ENCODE results near the gene IGSF23.
A peak's percentile ranks its signal among the peaks of the same experiment; 100 is the strongest.
"Not testable (repeated sequence)": the region's sequence is repeated elsewhere in the genome, so short reads cannot be mapped to it uniquely, and the experiment has no call there.

IGSF23 gene

DNA sequence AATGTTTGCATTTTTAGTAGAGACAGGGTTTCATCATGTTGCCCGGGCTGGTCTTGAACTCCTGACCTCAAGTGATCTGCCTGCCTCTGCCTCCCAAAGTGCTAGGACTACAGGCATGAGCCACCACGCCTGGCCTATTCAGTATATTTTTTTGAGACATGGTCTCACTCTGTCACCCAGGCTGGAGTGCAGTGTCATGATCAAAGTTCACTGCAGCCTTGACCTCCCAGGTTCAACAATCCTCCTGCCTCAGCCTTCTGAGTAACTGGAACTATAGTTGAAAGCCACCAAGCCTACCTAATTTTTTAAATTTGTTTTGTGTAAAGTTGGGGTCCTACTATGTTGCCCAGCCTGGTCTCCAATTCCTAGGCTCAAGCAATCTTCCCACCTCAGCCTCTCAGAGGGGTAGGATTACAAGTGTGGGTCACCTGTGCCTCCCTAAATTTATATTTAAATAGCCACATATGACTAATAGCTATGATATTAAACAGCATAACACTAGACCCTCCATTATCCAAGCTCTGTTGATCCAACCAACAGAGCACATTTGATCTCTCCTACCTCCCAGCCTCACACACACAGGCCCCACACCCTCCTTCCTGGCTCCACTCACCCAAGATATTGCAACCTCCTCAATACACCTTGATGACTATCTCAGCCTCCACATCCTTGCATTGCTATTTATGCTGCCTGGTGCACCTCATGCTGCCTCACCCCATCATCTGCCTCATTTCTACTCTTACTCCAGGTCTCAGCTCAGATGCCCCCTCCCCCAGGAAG lies 55.8 kb downstream of the IGSF23 start:
- no peak for FAIRE-seq

DNA sequence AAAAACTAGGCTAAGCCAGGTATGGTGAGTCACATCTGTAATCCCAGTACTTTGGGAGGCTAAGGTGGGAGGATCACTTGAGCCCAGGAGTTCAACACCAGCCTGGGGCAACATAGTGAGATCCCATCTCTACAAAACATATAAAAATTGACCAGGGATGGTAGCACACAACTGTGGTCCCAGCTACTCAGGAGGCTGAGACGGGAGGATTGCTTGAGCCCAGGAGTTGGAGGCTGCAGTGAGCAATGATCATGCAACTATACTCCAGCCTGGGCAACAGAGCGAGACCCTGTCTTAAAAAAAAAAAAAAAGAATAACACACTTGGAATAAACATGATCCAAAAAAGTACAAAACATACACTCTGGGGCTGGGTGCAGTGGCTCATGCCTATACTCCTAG lies 56.7 kb downstream of the IGSF23 start:
- FAIRE-seq, result not testable (repeated sequence)

DNA sequence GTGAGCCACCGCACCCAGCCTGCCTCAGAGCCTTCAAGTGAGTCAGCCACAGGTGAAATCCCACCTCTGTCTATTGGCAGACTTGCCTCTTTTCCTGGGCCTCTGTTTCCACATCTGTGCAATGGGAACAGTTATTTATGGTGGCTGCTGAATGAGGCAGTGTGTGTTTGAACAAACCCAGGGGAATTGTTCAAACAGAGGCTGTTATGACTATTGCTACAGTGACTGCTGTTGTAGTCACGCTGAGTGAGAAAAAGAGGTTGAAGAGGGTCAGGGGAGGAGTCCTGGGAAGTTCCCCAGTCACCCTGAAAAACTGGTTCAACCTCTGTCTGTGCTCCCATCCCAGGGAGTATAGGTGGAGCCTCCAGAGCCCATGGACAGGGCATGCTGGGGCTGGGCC lies 58.0 kb downstream of the IGSF23 start, which contains the start of gene CEACAM19:
TSS of gene CEACAM19 (plus strand) at position 83 of the 400 bp plus-strand sequence. CDS start 450 bp downstream, outside the sequence.
- no peak for FAIRE-seq

DNA sequence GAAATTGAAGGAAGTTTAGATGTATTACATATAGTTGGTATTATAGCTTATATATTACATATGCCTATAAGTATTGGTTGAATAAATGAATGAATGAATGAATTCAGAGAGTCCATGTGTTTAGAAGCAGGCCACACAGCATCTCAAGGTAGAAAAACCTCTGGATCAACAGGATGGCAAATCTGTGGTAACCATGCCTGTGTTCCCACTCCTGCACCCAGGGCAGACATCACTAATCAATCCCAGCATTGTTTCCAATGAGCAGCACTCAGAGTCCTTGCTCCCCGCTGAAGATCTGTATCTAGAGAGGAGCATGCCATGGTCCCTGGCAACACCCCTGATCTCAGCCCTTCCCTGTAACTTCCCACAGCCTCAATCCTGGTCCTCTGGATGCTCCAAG lies 58.9 kb downstream of the IGSF23 start:
- FAIRE-seq, result no peak

DNA sequence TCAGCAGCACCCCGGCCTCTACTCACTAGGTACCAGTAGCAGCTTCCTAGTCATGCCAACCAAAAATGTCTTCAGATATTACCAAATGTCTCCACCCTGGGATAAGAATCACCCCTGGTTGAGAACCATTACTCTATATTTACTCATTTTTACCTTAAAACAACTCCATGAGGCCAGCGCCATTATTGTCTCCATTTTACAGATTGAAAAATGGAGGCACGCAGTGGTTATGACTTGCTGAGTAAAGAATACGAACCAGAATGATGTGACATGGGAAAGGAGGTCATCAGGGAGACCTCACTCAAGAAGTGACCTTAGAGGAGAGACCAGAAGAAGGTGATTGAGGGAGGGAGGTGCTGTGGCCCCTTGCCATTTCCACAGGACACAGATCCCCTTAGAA lies 60.1 kb downstream of the IGSF23 start:
- no peak for FAIRE-seq

DNA sequence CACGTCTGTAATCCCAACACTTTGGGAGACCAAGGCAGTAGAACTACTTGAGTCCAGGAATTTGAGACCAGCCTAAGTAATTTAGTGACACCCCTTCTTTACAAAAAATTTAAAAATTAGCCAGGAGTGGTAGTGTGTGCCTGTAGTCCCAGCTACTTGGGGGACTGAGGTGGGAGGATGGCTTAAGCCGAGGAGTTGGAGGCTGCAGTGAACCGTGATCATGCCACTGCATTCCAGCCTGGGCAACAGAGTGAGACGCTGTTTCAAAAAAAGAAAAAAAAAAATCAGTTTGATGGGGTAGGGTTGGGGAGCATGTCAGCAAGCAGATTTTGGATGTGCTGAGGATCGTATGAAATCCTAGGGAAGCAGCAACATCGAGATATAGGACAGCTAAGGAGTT lies 62.2 kb downstream of the IGSF23 start:
- no peak for FAIRE-seq

DNA sequence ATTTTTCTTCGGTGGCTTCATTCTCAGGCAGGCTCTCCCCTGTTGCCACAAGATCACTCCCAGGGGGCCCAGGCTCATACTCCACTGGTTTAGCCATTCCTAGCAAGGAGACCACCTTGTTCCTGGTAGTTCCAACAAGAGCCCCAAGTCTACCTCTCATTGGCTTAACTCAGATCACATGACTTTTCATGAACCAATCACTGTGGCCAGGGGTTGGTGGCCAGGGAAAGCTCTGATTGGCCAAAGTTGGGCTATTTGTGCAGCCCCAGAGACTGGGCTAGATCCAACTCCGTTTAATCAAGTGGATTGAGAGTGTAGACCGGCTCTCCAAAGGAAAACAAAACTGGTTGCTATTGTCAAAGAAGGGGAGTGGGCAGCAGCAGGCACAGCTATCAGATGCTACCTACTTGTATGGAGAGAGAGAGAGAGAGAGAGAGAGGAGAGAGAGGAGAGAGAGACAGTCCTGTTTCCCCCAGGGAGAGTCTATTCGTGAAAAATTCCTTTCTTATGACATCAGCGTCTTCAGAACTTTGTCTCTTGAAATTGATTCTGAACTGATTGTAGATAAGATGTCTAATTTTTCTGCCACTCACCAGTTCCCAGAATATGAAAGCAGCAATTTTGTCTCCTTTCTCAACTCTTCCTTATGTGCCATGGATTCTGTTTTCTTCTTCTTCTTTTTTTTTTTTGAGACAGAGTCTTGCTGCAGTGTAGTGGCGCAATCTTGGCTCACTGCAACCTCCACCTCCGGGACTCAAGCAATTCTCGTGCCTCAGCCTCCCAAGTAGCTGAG lies 63.9 kb downstream of the IGSF23 start:
- no peak for FAIRE-seq

DNA sequence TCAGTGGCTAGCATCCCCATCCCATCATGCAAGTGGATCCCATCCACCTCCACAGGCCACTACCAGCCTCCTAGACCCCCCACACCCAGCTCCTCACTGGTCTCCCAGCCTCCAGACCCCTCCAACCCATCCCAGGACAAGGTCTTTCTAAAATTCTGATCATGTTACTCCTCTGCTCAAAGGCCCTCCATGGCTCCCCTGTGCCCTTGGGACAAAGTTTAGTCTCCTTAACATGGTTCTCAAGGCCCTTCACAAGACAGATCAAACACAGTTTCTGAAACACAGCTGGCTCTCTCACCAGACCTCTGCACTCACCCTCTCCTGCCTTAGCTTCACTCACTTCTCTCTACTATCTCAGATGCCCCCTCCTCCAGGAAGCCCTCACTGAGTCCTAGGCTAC lies 67.2 kb downstream of the IGSF23 start:
- no peak for FAIRE-seq

DNA sequence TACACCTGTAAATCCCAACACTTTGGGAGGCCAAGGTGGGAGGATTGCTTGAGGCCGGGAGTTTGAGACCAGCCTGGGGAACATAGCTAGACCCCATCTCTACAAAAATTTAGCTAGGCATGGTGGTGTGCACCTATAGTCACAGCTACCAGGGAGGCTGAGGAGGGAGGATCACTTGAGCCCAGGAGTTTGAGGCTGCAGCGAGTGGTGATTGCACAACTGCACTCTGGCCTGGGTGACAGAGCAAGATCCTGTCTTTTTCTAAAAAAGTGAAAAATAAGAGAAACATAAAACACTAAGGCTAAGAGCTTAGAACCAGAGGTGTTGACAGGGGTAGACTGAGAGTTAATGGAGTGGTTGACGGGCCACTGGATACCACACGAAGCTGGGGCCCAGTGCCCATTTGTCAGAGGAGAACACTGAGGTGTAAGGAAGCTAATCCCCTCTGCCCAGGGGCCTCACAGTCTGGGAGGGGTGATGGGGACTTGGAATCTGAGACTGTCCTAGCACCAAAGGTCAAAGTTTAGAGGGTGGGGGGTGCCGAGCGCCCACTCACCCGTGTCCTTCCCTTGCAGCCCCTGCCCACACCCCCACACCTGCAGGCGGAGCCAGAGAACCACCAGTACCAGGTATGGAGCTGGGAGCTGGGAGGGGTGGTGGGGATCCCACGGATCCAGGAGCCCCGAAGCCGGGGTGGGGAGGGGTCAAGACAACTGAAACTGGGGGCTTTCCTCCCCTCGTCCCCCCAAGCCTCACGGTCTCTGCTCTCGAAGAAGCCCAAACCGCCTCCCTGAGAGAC lies 68.8 kb downstream of the IGSF23 start:
- FAIRE-seq, result no peak

DNA sequence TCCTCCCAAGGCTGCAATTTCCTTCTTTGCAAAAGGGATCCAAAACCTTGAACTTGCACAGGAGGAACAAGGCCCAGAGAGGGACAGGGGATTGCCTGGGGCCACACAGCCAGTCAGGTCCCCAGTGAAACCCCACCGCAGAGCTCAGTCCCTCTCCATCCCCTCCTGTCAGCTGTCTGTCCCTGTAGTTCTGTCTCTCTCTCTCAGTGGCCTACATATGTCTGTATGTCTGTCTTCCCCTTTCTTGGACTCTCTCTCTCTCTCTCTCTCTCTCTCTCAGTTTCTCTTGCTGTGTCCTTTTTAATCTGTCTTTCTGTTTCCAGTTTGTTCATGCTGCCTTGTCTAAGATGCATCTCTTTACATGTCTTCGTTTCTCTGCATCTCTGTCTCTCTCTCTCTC lies 69.4 kb downstream of the IGSF23 start:
- FAIRE-seq, result no peak

DNA sequence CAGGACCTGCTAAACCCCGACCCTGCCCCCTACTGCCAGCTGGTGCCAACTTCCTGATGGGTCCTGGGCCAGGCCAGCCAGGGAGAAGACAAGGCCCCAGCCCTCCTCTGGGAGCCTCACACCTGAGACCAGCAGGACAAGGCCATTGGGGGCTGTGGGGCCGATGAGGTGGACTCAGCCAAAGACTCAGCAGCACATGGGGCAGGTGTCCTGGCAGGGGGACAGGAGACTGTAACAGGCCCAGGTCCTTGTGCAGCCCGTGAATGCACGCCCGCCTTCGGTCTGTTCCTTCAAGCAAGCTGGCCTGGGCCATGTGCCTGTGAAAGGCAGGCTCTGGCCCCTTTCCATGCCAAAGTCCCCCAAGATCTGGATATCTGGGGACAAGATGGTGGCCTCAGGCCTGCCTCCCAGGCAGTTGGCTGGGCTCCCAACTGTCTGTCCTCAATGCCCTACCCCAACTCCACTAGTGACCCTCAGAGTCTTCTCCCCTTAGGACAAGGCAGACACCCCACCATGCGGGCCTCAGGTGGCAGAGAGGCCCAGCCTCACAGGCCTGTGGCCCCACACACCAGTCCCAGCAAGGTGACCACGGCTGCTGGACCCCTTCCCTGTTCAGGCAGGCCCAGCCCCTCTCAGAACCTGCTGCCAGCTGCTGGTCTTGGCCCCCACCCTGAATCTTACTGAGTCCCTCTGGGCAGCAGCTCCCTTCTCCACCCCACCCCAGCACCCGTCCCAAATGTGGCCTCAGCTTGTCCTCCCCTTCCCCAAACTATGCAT lies 70.3 kb downstream of the IGSF23 start:
- FAIRE-seq, result no peak

DNA sequence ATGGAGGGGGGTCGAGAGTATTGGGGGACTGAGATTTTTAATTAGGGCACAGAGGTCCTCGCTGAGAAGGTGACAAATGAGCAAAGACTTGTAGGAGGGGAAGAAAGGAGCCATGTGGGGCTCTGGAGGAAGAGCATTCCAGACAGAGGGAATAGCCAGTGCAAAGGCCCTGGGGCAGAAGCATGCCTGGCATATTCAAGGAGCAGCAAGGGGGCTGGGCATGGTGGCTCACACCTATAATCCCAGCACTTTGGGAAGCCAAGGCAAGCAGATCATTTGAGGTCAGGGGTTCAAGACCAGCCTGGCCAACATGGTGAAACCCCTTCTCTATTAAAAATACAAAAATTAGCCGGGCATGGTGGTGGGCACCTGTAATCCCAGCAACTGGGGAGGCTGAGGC lies 71.0 kb downstream of the IGSF23 start:
- FAIRE-seq, result not testable (repeated sequence)

DNA sequence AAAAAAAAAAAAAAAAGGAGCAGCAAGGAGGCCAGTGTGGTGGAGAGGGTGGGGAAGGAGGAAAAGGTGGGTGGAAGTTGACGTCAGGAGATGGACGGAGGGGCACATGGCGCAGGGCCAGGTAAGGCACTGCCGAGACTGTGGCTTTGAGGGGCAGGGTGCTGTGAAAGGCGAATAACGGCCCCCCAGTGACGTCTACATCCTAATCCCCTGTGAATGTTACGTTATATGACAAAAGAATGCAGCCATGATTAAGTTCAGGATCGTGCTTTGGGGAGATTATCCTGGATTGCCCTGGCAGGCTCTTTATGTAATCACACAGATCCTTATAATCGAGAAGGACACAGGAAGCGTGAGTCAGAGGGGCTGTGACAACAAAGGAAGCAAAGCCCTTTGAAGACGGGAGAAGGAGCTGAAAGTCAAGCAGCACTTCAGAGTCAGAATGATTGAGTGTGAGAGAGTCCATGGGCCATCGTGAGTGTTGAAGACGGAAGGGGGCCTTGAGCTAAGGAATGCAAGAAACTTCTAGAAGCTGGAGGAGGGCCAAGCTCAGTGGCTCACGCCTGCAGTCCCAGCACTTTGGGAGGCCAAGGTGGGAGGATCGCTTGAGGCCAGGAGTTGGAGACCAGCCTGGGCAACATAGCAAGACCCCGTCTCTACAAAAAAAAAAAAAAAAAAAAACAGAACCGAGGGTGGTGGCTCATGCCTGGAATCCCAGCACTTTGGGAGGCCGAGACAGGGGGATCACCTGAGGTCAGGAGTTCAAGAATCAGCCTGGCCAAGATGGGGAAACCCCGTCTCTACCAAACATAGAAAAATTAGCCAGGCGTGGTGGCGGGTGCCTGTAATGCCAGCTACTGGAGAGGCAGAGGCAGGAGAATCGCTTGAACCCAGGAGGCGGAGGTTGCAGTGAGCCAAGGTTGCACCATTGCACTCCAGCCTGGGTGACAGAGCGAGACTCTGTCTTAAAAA lies 71.8 kb downstream of the IGSF23 start:
- FAIRE-seq, result peak; percentile 82

DNA sequence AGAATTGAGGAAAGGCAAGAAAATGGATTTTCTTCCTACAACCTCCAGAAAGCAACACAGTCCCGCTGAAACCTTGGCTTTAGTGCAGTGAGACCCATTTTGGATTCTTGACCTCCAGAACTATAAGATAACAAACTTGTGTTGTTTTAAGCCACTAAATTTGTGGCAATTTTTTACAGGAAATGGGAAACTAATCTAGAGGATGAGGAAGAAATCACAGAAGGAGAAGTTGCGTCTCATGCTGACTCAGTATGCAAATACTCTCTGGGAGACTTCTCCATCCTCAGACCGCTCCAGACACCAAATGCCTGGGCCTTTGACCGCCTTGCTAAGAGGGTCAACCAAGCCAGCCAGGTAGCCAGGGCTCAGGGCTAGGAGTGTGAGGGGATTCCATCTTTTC lies 72.5 kb downstream of the IGSF23 start:
- no peak for FAIRE-seq

All from TTC549 (cell line).